Embryonic facial prominence (tissue), 1 donor: ENCODE measurements around the gene MACROD1.

Experiments
- DNase-seq: peaks from one replicate; pipeline ENCODE4 v3.0.0-alpha.2; 2016; ENCODE audit errors: extremely low spot score

MACROD1 gene

GRCh38 chr11:64113462-64113780, 52.5 kb downstream of the MACROD1 start:
- no peak for DNase-seq

GRCh38 chr11:64112771-64113461, 53.0 kb downstream of the MACROD1 start:
- no peak for DNase-seq

DNA sequence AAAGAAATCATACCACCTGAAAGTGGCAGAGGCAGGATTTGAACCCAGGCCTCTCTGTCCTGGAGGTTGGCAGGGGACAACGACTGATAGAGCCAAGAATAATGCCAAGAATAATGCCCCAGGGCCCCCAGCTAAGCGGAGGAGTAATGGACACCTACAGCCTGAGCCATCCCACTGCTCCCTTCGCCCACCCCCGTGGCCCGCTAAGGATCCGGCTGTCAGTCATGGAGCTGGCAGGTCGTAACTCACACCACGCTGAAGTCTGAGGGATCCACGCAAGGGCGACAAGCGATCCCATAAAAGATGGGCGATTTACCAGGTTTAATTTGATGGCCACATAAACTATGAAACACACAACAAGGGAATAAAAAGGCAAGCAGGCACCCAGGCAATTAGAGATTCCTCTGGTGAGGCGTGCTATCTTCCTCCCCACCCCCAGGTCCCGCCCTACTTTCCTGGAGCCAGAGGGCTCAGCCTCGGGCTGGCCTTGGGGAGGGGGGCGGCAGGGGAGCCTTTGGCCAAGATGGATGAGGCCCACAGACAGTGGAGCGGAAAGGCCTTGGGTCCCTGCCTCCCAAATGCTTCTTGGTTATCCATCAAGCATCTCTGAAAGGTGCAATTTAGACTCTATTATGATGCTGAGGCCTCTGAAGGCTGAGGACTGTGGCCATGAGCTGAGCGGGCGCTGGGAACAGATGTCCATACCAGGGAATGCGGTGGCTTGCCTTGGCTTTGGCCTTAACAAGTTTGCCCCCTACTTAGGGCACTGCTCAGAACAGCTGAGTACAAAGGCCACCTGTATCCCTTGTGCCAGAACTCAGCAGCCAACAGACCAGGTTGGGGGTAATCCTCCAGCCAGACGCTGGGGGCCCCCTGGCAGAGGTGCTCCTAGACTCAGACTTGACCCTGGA, 55.2 kb downstream of the MACROD1 start:
- no peak for DNase-seq

GRCh38 chr11:64109332-64109731, 56.6 kb downstream of the MACROD1 start:
- no peak for DNase-seq

GRCh38 chr11:64107303-64107702, 58.6 kb downstream of the MACROD1 start:
- no peak for DNase-seq

DNA sequence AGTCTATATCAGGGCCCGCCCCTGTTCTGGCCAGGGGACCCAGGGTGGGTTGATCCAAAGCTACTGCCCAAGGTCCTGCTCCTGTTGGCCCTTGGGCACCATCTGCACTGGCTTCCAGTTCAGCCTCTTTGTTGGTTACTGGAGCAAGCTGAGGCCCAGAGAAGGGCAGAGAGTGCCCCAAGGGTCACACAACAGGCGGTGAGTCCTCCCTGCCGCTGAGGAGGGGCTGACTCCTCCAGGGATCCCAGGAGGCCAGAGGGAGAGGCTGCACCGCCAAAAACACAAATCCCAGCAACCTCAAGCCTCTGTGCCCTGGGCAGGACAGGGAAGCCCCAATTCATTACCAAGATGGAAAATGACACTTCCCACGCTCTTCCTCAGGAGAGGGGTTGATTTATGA, 61.3 kb downstream of the MACROD1 start:
- no peak for DNase-seq

GRCh38 chr11:64103277-64103985, 62.5 kb downstream of the MACROD1 start:
- no peak for DNase-seq

DNA sequence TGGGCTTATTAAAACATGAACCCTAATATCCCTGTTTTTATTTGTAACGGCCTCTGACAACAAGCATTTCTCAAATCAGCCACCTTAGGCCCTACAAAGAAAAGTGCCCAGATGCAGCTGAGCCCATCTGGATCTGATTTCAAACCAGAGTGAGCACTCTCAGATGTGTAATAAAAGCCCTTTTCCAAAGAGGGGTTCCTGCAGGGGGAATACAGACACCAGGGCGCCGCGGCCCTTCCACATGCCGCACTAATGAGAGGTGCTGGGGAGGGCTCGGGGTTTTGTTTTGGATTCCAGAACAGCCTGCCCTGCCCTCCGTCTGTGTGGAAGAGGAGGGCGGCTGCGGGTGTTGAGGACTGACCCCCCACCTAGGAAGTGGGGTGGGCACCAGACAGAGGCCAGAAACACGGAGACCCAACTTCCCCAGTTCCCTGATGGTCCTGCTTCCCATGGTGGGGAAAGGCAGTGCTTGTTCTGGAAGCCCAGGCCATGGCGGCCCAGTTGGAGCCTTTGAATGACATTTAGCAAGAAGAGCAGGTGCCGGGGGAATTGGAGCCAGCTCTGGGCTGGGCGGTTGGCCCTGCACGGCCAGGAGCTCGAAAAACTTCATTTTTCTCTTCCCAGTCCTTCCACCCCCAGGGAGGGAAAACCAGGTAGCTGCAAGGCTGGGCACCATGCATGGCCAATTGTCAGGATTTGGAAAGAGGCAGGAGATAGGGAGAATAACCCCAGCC, 63.7 kb downstream of the MACROD1 start:
- DNase-seq = peak; percentile 41

DNA sequence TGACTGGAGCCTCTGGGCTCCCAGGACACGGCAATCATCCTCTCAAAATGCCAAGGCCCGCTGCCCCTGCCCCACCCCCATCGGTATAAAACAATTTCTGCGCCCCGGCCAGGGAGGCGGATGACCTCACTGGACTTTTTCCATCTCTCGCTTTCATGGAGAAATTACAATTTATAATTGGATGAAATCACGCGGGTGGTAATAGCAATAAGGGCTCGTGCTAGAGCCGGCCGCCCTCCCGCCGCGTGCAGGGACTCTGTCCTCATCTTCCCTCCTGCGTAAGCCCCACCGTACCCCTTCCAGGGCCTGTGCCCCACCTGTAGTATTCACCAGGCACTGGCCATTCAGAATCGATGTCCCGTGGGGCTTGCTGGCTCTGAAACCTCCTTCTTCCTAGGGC, 64.5 kb downstream of the MACROD1 start:
- no peak for DNase-seq

DNA sequence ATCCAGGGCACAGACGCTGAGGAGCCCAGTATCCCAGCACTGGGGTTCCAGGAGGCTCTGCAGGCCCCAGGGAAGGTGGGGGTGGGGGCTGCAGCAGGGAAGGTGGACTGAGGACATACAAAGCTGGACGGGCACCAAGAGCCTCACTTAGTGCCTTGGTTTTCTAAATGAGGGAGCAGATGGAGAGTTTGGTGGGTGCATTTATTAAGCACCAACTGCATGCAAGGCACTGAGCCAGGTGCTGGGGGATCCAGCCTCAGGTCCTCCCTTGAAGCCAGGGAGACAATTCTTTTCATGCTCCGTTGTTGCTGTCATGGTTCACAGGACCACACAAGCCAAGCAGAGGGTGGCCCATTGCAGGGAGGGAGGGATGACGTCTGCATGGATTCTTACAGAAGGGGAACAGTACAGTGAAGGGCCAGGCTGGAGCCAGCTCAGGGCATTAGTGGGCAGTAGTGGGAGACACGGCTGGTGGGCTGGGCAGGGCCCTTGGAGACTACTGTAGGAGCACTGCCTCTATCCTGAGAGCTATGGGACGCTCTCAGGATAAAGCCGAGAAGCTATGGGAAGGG, 65.0 kb downstream of the MACROD1 start:
- DNase-seq = no peak

DNA sequence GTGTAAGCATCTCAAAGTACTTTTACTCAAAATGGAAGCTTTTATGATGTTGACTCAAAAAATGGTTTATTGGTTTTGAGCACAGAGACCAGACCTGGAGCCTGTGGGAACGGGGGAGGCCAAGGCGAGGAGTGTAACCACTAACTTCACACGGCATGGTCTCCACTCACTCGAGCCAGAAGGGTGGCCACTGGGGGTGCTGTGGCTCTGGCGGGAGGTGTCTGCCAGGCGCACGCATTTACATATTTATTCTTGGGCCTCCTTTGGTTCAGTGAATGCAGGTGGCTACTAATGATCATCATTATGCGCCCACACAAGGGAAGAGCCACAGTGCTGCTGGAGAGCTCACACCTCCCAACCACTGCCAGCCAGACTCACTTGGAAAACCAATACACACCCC, 65.6 kb downstream of the MACROD1 start:
- no peak for DNase-seq

- DNase-seq = no peak
Measured at GRCh38 chr11:64099436-64099835, 66.5 kb downstream of the MACROD1 start.

DNA sequence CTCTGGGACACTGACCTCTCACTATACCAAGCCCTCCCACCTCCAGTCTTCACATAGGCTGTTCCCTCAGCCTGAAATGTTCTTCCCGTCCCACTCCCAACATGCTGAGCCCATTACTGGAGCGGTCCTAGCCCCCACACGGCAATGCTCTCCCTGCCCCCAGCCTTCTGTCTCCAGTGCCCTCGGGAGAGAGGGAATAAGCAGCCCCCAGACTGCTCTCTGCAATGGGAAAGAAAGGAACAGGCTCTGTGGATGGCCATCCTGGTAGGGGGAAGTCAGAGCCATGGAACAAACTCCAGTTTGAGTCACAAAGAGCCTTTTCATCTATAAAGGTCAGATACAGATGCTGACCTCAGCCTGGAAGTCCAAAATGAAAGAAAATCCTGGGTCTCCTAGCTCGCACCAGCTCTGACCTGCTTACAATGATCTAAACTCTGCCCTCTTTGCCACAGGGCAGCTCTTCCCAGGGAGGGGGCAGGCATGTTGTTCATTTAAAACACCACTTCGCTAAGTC, 67.5 kb downstream of the MACROD1 start:
- no peak for DNase-seq

GRCh38 chr11:64097468-64098317, 68.2 kb downstream of the MACROD1 start:
- no peak for DNase-seq

GRCh38 chr11:64096835-64097234, 69.1 kb downstream of the MACROD1 start:
- no peak for DNase-seq

GRCh38 chr11:64095949-64096348, 70.0 kb downstream of the MACROD1 start:
- DNase-seq = no peak

DNA sequence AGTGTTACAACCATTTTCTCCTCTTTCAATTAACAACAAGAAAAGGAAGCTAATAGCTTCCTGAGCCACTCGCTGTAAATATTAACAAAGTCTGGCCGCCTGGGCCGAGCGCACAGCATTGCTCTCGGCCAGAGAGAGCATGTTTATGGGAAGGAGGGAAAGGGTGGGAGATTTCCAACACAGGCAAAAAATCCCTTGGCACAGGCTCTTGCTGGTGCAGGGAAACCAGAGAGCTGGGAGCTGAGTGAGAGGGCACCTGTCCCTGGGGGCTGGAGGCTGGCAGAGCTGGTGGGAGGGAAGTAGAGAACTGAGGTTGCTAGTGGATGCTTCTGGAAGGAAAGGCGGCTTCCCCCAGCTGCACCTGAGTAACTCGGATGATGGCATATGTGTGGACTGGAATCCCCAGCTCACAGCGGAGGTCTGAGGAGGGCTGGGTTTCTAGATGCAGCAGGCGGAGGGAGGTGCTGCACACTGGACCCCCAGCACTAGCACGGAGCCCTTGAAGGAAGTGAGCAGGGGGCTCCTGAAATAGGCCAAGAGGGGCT, 70.6 kb downstream of the MACROD1 start:
- DNase-seq = no peak

DNA sequence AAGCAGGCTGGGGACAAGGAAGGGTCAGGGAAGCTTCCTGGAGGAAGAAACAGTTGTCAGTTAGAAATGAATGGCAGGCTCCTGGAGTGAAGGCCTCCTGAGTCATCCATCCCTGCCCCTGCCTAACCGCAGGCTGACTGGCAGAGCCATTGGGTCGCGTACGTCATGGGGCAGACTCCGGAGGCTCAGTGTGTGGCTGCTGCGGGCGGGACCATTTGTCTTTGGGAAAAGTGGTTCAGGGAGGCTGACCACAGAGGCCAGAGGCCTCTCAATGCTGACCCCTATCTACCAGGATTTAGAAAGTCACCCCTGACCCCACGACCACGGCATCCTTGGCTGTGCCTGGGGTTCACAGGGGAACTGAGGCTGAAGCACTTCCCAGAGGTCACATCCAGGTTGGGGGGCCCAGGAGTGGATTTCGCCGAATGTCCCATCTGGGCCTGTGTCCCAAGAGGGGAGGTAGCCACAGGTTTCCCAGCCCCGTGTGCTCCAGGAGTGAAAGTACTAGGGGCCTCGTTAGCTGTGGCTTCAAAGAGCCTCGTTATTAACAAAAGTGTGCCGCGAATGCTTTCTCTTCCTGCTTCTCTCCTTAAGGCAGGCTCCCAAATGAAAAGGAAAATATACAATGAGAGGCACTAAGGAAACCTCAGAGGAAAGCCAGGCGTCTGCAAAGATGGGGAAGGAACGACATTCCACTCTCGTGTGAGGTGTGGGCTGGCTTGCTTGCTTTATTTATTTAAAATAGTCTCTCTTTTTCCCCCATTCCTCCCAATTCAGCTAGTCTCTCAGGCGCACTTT, 71.3 kb downstream of the MACROD1 start:
- DNase-seq = no peak
